Measurements from ENCODE around the gene COL19A1.

The COL19A1 gene

GRCh38 chr6:70176842-70177550 lies 310.6 kb downstream of the COL19A1 start:
- no peak for TF ChIP-seq CTCF (IDR thresholded peaks at IDR 0.05)

DNA sequence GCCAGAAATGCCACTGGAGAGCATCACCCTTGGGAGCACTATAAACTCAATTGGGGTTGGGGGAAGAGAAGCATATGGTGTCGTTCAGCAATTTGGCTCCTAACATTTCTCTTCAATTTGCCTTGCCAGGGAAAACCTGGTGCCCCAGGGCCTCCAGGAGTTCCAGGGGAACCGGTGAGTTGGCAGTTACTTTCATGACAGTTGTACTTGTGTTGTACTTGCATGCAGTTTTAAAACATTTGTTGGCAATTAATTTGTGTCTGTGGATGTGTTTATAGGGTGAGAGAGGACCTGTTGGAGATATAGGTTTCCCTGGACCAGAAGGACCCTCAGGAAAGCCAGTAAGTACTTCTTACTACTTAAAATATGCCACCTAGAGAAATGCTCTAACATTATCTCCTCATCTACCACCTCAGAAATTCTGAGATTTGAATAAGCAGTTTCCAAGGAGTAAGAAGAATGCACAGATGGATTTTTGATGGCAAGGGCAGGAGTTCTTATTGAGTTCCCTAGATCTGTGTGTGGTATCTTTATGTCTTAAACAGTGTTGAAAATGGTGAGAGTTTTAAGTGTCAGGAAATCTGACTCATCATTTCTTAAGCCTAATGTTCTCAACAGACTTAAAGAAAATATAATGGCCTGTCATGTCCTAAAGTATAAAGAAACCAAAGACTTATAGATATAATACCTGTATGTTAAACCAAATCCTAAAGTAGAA lies 314.0 kb downstream of the COL19A1 start:
- no peak overlapping the region for H3K4me3 ChIP-seq
- DNase-seq (ENCODE audit: low spot score): no peak
- TF ChIP-seq CTCF (IDR thresholded peaks at IDR 0.05): no peak
- H3K27ac ChIP-seq: no peak overlapping the region

More at GRCh38 chr6:70176842-70177550, 310.6 kb downstream of the COL19A1 start:
- no peak for DNase-seq (ENCODE audit: low spot score)
- Histone ChIP-seq H3K27ac (no peak overlapping the region), H3K4me3 (no peak overlapping the region)

DNA sequence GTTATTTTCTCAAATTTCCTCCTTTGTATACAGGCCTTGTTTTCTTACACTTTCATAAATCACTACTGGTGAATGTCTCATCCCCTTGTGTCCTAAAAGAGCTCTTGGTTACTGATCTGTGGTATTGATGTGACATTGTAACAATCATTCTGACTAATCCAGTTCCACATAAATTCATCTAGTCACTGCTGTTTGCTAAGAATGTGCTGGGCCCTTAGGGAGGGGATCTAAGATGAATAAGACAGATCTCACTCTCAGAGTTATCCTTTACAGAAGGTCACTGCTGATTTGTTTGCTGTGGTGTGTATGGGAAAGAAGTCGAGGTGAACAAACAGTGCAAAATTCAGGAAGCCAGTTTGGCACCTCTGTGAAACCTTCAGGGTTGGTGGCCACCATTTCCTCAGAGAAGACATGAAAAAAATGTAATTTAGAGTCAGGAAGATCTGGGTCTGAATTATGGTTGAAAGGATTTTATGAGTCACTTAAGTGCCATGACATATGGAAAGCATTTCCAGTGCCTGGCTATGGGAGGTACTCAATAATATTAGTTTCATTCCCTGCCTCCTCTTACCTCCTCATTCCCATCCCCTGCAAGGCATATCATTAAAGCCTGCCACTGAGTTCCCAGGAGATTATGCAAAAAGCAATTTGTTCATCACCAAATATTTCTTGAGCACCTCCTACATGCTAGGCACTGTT lies 314.7 kb downstream of the COL19A1 start:
- Histone ChIP-seq H3K27ac (no peak overlapping the region), H3K4me3 (no peak overlapping the region)
- no peak for TF ChIP-seq CTCF (IDR thresholded peaks at IDR 0.05)
- DNase-seq (ENCODE audit: low spot score): no peak

DNA sequence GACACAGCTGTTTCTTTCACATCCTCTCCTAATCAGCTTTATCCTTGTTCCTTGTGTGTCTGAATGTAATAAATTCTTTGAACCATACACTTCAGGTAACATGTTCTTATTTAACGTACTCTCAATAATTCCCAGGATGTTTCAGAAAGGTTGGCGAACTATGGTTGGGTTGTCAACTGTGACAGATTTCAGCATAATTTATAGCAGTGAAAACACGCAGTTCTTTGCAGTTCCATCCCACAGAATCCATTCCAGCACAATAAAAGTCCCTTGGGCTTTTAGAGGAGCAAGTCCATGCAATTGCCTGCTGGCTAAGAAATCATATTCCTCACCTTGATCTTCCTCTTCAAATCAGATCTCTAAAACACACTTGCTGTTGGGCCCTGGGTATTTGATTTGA lies 317.2 kb downstream of the COL19A1 start:
- Histone ChIP-seq H3K4me3 (no peak overlapping the region), H3K27ac (no peak overlapping the region)
- DNase-seq (ENCODE audit: low spot score): no peak
- TF ChIP-seq CTCF (IDR thresholded peaks at IDR 0.05): no peak

- H3K27ac ChIP-seq: no peak overlapping the region
- TF ChIP-seq CTCF (IDR thresholded peaks at IDR 0.05): no peak
- no peak overlapping the region for H3K4me3 ChIP-seq
- DNase-seq (ENCODE audit: low spot score): no peak
Measured at GRCh38 chr6:70184723-70185122, 318.4 kb downstream of the COL19A1 start.

GRCh38 chr6:70186461-70186860 lies 320.1 kb downstream of the COL19A1 start:
- no peak for DNase-seq (ENCODE audit: low spot score)
- H3K4me3 ChIP-seq: no peak overlapping the region
- no peak for TF ChIP-seq CTCF (IDR thresholded peaks at IDR 0.05)
- no peak overlapping the region for H3K27ac ChIP-seq
